Chondrocyte (in vitro differentiated cells): ENCODE data around the gene ABI1. TPM values are rescaled to one million over a fixed set of nuclear protein-coding genes. Genes with fewer than 3 reads are reported as not detected.
A peak's percentile ranks its signal among the peaks of the same experiment; 100 is the strongest.

ENCODE experiments used
- DNase-seq: peaks from one replicate; pipeline ENCODE4 v3.0.0; 2021; ENCODE audit warnings: mixed read lengths, low spot score
- H3K27ac Mint-ChIP-seq: one replicate; pipeline ENCODE4 v1.8.0; 2021; ENCODE audit warnings: mild to moderate bottlenecking, moderate library complexity, mixed read lengths; ENCODE audit not compliant: unreplicated experiment
- H3K27me3 Mint-ChIP-seq: 2 replicates; pipeline ENCODE4 v1.8.0; 2021; ENCODE audit warnings: low read depth, mixed read lengths
- H3K36me3 Mint-ChIP-seq: 2 replicates; pipeline ENCODE4 v1.8.0; 2021; ENCODE audit warnings: low read depth, mixed read lengths
- H3K4me1 Mint-ChIP-seq: 2 replicates; pipeline ENCODE4 v1.8.0; 2021; ENCODE audit warnings: low read depth, mild to moderate bottlenecking, mixed read lengths
- H3K4me3 Mint-ChIP-seq: one replicate; pipeline ENCODE4 v1.8.0; 2021; ENCODE audit warnings: mild to moderate bottlenecking, moderate library complexity, mixed read lengths; ENCODE audit not compliant: unreplicated experiment
- H3K9me3 Mint-ChIP-seq: 2 replicates; pipeline ENCODE4 v1.8.0; 2021; ENCODE audit warnings: low read depth, mixed read lengths
- total RNA-seq: library from RNA; stranded (reverse); gene quantifications from 3 replicates; pipeline ENCODE4 v1.2.1, GENCODE V29; 2021
- TF ChIP-seq, protein P1 (sequence below): fragments of 200-600 bp; sonication (generic); IDR thresholded peaks from 2 replicates; pipeline ENCODE4 v1.5.0; 2021; ENCODE audit warnings: antibody characterized with exemption, mild to moderate bottlenecking, moderate library complexity

The ABI1 gene
- total RNA-seq, 1 donor from 2014 or later = 51.9 TPM

DNA sequence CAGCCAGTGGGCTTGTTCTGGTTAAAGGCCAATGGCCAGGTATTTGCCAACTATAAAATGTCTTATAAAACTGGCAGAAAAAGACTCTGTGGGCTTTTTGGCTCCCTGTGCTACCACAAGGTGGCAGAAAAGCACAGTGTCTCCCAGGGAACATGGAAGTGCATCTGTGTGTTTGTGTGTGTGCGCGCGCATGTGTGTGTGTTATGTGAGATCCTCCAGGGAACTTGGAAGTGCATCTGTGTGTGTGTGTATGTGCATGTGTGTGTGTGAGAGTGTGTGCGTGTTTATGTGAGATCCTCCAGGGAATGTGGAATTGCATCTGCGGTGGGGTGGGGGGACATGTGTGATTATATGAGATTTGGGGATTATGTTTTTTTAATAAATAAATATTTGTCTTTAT, 30.2 kb upstream of the ABI1 start:
- TF ChIP-seq, protein P1, sequence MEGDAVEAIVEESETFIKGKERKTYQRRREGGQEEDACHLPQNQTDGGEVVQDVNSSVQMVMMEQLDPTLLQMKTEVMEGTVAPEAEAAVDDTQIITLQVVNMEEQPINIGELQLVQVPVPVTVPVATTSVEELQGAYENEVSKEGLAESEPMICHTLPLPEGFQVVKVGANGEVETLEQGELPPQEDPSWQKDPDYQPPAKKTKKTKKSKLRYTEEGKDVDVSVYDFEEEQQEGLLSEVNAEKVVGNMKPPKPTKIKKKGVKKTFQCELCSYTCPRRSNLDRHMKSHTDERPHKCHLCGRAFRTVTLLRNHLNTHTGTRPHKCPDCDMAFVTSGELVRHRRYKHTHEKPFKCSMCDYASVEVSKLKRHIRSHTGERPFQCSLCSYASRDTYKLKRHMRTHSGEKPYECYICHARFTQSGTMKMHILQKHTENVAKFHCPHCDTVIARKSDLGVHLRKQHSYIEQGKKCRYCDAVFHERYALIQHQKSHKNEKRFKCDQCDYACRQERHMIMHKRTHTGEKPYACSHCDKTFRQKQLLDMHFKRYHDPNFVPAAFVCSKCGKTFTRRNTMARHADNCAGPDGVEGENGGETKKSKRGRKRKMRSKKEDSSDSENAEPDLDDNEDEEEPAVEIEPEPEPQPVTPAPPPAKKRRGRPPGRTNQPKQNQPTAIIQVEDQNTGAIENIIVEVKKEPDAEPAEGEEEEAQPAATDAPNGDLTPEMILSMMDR = peak; percentile 81

DNA sequence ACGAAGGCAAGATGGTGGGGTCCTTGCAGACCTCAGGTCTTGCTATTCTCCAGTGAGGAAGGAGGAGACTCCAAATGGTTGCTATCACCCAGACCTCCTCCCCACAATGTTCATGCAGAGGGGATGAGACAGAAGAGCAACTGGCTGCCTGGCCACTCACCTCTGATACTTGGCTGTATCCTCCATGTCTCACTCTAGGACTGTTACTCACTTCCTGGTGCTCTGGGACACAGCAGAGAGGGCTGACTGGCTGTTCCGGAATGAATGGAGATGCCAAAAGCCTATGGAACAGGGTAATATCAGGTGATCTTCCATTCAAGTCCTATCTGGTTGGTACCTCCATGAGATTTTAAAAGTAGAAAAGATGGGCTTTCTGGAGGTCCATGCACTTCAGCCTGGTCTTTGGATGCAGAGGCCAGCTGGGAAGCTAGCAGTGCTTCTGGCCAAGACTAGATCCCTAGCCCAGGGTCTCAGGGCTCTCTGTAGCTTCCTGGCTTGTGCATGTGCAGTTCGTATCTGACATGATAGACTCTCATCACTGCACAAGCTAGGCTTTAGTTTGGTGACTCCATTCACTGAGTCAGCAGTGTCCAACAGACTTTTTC, 27.0 kb upstream of the ABI1 start:
- Mint-ChIP-seq H3K27me3 (peaks cover 23% of the 10 kb centered on the region), H3K4me3 (no peak overlapping the region), H3K36me3 (no peaks in the 10 kb centered on the region), H3K9me3 (no peaks in the 10 kb centered on the region), H3K27ac (no peak overlapping the region), H3K4me1 (no peaks in the 10 kb centered on the region)
- TF ChIP-seq, protein P1 = no peak
- no peak for DNase-seq

More for the DNA sequence above, 30.2 kb upstream of the ABI1 start:
- no peak overlapping the region for H3K4me3 Mint-ChIP-seq
- no peaks in the 10 kb centered on the region for H3K36me3 Mint-ChIP-seq
- peaks cover 11% of the 10 kb centered on the region for H3K27me3 Mint-ChIP-seq
- no peak for DNase-seq
- peaks cover 2% of the 10 kb centered on the region for H3K9me3 Mint-ChIP-seq
- H3K27ac Mint-ChIP-seq = no peak overlapping the region
- no peaks in the 10 kb centered on the region for H3K4me1 Mint-ChIP-seq

DNA sequence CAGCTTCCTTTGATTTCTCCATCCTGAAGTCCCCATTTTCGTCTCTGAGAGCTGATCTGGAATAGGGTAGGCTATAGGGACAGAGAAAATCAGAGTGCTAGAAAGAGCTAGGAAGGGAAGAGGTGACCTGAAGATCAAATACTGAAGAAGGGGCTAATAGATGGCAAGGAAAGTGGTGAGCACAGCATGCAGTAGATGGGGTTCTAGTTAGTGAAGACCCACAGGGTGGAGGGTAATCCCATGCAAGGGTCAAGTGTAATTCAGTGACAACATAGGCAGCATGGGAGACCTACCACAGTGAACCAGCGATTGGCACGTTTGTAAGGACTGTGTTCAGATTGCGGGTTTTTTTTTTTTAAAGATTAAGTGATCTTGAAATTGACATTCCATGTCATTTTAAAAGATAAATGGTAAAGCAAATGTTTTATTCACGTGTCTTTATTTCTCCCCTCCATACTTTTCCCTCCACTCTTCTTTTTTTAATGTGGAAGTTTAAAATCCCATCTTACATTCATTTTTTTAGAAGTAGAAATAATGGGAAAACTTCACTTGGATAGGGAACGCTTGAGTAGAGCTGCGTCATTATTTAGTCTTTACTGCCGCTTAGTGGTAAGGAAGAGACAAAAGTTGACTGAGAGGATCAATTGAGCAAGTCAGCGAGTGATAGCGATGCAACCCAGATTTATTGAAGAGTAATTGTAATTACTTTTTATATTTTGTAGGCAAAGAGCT, 21.0 kb upstream of the ABI1 start:
- Mint-ChIP-seq H3K27me3 (peaks cover 40% of the 10 kb centered on the region), H3K4me3 (no peak overlapping the region), H3K27ac (no peak overlapping the region), H3K36me3 (no peaks in the 10 kb centered on the region), H3K4me1 (peaks cover 4% of the 10 kb centered on the region), H3K9me3 (no peaks in the 10 kb centered on the region)
- DNase-seq = no peak
- TF ChIP-seq, protein P1 = peak; percentile 89

DNA sequence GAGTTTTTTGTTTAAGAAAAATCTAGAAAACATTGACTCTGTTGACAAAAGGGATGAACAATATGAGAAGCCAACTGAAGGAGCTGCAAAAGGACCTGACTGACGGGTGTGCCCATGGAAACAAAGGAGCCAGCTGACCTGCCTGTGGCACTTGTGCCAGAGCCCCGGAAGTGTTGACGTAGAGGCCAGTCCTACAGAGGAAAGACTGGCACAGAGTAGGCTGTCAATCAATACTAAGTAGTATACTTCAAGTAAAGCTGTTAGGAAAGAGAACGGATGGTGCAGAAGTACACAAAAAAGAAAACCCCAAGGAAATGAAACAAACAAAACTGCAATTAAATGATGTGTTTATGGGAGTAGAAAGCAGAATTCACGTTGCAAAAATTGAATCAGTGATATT, 19.0 kb upstream of the ABI1 start:
- Mint-ChIP-seq H3K36me3 (no peaks in the 10 kb centered on the region), H3K27me3 (peaks cover 45% of the 10 kb centered on the region), H3K27ac (no peak overlapping the region), H3K4me3 (no peak overlapping the region), H3K9me3 (no peaks in the 10 kb centered on the region), H3K4me1 (peaks cover 4% of the 10 kb centered on the region)
- TF ChIP-seq, protein P1 = no peak
- DNase-seq = no peak

DNA sequence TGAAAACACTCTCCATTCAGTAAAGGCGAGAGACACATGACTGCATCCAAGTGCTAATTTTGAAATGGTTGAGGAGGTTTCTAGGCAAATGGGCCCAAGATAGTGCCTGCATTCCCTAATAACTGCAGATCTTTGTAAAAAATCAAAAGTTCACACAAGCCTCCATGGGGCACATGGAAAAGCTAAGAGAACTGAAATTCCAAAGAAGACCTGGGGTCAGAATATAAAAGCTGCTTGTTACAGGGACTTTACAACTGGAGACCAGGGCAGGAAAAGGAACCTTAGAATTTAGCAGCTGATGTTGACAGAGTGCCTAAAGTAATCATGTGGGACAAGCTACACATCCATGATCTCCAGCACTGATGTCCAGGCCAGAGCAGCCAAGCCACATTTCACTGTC, 10.0 kb upstream of the ABI1 start:
- Mint-ChIP-seq H3K4me3 (no peak overlapping the region), H3K27me3 (peaks cover 13% of the 10 kb centered on the region), H3K4me1 (no peaks in the 10 kb centered on the region), H3K36me3 (no peaks in the 10 kb centered on the region), H3K27ac (no peak overlapping the region), H3K9me3 (no peaks in the 10 kb centered on the region)
- no peak for DNase-seq
- TF ChIP-seq, protein P1 = no peak
